IPS DF 4.7 (cell line): ENCODE results near the gene GBA2.

Source experiments
- DNase-seq: peaks from one replicate; pipeline ENCODE4 v3.0.0-alpha.2; 2013; ENCODE audit warnings: low spot score; ENCODE audit errors: extremely low read depth

Gene GBA2

DNA sequence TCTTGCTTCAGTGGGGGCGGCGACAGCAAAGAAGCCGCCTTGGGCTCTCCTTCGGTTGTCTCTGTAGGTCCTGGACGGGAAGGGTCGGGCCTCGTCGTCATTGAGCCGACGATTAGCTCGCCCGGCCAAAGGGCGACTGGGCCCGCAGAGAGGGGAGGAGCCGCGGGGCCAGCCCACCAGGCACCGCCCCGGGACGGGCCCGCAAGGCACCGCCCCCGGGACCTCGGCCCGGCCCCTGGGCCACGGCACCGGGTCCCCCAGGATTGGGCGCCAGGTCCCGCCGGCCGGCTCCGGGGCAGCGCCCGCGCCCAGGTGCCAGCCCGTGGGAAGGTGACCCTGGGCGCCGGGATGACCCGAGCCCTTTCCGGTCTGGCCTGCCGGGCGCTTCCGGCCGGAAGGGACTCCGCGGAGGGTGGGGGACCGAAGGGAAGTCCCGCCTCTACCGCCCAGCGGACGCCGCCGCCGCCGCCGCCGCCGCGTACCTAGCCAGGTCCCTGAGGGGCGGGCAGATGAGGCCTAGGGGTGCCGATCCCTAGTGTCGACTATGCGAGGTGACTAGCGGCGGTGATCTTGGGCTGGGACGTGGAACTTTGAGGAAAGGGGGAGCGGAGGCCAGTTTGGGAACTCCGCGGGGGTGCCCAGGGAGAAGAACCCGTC lies at the start of gene GBA2, which contains the start of gene RGP1:
Gene GBA2, minus strand, starts transcription at position 371 of the 657 bp plus-strand sequence. CDS start 524 bp downstream, outside the sequence.
Gene RGP1, plus strand, starts transcription at position 430 of the 657 bp plus-strand sequence. CDS start 469 bp downstream, outside the sequence.
- DNase-seq = no peak

DNA sequence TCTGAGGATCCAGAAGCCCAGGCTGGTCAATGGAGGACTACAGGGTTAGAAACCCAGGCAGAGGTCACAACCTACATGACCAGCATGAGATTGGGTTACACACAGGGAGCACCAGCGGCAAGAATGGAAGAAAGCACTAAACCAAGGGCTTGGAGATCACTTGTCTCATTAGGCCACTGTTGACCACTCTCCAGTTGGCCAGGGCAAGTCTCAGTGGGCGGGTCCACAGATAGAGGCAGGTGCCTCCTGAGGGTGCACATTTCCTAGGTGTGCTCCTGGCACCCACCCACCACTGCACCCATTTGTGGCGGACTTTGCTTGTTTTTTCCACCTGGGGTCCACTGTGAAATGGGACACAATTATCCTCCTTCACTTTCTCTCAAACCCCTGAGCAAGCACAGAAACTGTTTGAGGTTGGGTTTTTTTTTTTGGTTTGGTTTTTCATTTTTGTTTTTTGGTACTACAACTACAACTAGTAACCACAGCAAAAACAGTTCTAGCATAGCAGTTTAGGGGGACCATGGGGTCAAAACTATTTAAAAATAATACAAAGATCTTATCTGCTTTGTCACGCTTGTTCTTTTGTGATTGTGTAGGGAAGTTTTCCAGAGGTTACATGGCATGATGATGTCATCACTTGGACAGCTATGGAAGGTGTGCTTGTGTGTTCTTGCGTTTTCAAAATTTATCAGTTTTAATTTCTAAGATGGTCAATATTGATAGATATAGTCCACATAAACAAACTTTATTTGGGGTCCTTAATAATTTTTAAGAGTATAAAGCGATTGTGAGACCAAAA lies 48.5 kb upstream of the GBA2 start:
- no peak for DNase-seq

DNA sequence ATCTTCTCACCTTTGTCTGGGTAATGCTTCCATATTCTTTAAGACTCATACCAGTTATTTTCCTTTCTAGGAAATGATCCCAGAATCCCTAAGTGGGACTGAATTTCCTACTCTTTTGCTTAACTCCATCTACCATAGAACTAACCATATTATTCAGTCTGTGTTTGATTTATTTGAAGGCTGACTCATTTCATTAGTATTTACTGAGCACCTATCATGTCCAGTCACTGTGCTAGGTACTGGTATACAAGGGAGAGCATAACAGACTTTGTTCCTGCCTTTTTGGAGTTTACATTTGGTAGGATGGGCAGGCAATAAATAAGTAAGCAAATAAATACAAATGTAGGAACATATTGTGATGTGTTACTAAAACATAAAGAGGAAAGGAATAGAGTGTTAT lies 46.7 kb upstream of the GBA2 start:
- DNase-seq = no peak

DNA sequence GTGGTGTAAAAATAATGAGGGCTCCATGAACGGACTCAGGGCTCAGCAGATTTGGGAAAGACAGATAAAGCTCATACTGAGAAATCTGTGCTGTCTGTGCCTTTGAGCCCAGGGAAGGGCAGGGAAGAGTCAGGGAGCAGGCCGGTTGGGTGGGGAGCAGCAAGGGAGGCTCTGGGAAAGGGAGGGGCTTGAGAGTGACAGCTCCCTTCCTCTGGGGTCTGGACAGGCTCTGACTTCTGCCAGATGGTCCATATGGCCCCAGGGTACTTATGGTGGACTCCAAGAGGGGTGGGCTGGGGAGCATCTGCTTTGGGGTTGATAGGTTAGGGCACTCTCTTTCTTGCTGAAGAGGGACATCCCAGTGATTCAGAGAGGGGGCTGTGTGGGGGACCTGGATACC lies 44.4 kb upstream of the GBA2 start:
- no peak for DNase-seq

DNA sequence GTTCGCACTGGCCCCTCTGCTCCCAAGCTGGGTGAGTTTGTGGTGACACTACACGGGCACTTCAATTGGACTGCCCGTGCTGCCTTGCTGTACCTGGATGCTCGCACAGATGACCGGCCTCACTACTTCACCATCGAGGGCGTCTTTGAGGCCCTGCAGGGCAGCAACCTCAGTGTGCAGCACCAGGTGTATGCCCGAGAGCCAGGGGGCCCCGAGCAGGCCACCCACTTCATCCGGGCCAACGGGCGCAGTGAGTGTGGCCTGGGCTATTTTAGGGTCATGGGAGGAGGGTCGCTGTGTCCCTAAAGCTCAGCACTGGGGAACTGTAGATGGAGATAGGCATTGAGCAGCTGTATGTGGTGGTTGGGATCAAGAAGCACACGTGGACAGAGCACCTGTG lies 43.8 kb upstream of the GBA2 start:
- no peak for DNase-seq

DNA sequence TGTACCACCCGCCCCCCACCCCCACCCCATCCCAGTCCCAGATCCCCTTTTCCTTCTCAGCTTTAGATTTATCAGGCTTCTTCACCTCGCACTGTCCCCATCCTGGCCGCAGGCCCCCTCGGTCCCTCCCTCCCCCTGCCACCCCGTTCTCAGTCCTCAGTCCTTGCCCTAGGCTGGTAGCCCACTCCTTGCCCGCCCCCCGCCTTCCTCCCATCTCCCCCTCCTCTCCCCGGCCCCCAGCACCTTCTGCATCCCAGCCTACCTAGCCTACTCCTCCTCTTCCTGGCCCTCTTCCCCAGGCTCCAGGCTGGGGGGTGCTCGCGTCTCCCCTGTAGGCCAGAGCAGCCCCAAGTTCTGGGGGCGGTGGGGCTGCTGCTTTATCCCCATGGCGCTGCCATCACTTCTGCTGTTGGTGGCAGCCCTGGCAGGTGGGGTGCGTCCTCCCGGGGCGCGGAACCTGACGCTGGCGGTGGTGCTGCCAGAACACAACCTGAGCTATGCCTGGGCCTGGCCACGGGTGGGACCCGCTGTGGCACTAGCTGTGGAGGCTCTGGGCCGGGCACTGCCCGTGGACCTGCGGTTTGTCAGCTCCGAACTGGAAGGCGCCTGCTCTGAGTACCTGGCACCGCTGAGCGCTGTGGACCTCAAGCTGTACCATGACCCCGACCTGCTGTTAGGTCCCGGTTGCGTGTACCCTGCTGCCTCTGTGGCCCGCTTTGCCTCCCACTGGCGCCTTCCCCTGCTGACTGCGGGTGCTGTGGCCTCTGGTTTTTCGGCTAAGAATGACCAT lies 43.2 kb upstream of the GBA2 start:
- no peak for DNase-seq

DNA sequence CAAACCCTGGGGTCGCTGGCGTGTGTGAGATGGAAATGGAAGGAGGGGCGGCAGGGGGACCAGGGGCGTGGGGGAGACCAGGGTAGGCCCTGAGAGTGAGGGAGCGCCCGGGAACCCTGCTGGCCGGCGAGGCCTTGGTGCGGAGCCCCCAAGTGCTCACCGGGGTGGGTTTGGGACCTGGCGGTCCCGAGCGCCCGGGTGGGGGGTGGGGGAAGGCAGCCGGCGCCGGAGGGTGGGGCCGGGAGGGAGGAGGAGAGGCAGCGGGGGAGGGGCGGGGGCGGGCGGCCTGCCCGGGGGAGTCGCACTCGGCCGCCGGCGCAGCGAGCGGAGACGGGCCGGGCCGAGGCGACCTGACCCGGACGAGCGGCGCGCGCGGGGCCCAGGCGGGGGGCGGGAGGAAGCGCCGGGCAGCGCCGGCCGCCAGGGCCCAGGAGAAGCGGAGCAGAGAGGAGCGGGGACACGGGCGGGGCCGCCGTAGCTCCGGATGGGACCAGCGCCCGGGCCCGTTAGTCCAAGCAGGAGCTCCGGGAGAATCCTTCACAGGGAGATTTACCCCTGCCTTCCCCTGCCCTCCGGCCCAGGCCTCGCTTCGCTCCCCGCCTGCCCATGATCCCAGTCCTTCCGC lies 42.4 kb upstream of the GBA2 start, which contains the start of gene NPR2:
Gene NPR2, plus strand, starts transcription at position 295 of the 625 bp plus-strand sequence. CDS start 818 bp downstream, outside the sequence.
- DNase-seq = no peak

DNA sequence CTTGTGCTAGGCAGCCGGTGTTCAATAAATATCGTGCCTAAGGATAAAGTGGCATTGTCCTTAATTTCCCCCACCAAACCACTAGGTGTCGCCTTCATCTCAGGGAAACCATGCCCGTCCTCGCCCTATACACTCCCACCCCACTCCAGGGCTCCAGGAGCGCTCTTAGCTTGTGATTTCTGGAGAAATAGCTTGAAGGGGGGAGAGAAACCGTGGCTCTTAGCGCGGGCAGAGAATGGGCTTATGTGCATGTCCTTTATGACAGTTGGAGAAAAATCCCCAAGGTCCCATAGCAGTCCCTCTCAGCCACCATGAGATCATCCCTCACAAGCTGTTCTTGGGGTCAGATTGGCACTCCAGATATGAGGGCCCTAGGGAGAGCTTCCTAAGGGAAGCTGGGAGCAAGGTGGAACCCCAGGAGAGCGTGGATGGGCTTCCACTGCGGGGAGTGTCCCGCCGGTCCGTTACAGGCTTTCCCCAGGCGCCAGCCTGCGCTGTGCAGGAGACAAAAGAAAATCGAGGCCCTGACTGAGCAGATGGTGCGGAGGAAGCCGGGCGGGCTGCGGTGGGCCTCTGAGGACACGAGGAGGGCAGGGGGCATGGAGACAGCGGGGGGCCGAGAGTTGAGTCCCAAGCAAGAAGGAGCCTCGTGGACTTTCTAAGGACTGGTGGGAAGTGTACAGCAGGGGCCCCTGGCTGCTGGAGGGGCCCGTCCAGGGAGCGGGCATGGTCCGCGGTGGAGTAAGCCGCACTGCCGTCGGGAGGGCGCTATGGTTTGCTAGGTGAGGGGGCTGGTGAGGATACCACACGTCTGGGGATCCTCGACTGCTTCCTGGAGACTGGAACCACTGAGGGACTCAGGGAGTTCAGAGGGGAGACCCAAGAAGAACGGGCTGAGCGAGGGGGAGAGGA lies 41.6 kb upstream of the GBA2 start:
- no peak for DNase-seq

DNA sequence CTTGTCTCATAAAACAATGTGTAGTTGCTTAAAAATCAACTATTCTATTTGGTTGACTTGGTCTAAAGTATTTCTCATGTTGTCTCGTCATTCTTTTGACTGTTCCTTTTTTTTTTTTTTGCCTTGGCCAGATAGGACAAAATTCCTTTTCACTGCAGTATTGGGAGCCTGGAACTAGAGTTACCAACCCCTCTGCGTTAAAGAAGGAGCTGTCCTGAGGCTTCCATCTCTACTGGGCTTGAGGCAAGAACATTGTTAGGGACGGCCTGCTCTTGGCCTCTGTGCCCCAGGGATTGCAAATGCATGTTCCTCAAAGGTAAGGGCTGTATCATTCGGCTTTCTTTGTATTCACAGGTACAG lies 41.0 kb upstream of the GBA2 start:
- no peak for DNase-seq

DNA sequence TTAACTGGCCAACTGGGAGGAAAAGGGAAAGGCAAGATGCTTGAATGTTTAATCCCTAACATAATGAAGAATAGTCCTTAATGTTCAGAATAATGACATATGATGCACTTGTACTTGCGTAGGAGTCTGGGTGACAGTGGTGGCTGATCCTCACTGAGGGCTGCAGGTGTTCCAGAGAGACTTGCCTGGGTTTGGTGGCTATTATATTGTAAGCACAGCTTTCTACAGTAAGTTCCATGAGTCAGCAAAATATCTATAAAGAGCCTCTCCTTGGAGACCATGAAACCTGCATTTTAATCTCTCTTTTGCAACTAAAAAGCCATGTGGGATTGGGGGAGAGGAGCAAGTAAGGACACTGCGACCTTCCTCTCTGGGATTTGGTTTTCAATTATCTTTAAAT lies 40.5 kb upstream of the GBA2 start:
- no peak for DNase-seq

DNA sequence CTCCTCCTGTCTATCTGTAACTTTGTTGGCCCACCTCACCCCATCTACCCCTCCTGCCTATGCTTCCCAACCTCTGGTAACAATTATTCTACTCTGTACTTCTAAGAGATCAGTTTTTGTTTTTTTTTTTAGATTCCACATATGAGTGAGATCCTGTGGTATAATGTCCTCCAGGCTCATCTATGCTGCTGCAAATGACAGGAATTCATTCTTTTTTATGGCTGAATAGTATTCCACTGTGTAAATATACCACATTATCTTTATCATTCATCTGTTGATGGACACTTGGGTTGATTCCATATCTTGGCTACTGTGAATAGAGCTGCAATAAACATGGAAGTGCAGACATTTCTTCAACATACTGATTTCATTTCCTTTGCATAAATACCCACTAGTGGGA lies 34.4 kb upstream of the GBA2 start:
- no peak for DNase-seq

DNA sequence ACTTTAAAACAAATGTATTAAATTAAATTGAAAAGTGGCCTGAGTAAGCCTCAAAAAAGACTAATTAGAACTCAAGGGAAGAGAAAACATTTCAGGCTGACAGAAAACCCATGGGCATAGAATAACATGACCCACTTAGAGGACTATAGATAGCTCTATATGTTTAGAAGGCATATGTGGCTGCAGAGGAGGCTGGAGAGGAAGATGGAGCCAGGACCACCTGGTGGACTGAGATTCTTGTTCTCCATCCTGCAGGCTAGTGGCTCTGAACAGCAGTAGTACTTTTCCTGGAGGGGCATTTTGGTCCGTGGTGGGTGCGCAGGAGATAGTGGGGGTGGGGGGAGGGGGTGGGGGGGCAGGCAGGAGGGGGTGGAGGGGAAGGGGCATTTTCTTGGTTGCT lies 32.0 kb upstream of the GBA2 start:
- no peak for DNase-seq

DNA sequence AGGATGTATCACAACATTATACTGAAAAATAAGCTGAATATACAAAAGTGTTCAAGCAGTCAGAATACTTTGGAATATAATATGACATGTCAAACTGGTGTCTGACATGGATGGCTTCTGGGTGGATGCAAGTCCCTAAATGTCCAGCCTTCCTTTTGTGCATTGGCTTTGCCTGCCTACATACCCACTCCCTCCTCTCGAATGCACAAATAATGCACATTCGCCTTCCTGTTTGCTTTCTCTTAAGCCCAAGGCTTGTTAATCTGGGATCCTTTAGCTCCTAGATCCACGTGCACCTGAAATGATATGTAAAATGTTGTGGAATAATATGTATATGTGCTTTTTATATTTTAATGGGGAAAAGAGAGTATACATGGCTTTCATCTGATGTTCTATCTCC lies 29.5 kb upstream of the GBA2 start:
- DNase-seq = no peak

DNA sequence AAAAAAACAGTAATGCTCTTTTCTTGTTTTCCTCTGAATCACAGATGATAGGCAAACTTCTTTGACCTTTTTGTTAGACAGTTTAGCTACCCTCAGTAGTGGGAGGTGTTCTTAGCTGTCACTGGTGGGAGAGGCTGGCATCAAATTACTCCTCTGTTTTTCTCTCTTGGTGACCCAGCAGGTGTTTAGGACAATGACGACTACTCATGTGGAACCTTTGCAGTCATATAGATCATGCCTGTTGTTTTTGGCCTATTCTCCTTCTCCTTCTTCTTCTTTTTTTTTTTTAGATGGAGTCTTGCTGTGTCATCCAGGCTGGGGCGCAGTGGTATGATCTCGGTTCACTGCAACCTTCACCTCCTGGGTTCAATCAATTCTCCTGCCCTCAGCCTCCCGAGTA lies 27.0 kb upstream of the GBA2 start:
- no peak for DNase-seq

DNA sequence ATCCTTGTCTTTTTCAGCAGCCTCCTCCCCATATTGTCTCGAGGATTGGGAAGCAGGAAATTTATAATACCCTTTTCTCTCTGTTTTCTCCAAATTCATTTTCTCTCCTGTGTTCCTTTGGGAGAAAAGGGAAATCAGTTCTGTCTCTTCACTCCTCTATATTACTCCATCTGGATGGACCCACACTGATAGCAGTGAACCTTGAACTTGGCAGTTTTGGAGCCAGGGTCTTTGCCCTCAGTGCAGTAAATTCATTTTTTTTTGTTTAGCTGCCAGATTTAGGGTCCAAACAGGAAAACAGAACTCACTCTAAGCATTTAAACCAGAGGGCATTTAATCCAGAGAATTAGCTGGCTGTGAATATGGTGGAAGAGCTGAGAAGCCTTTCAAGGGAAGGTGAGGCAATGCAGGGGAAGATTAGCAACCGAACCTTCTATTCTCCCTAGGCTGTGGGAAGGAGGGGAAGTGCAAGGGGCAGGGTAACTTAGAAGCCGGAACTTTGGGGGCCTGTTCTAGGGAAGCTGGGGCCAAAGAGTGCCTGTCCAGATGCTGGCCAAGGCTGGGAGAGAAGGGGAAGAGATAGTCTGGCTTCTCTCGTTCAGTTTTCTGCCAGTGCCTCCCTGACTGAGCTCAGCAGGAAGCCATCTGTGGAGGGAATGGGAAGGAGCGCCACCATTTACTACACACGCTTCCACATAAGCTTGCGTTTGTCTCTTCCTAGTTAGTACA lies 26.0 kb upstream of the GBA2 start:
- DNase-seq = no peak

DNA sequence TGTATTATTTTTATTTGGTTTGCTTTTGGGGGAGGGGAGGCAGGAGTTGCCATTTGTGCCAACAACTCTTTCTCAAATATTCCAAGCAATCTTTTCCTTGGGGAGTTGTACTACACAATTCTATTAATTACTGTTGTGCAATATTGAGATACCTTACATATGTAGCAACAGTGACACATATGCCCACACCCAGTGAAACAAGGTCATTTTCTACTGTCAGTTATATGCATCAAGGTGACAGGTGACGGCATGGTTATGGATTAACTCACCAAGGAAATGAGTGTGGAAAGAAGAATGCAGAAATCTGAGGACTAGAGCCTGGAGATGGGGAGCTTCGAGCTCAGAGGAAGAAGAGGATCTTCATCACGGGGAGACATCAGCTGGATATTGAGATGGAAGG lies 22.9 kb upstream of the GBA2 start:
- no peak for DNase-seq

DNA sequence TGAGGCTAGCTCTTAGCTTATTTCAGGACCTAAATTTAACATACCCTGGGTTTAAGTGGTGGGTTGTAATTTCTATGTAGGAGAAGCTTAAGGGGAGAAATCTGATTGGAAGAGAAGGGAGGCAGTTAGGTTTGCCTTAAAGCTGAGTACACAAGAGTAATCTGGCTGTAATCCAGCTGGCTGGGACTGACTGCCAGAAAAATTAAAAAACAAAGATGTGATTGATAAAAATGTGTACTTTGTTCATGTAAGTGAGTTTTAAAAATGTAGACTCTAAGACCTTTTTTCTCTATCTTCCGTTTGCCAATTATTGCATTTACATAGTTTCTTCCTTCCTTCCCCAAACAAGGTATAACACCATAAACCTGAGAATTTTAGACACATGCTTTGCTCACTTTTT lies 22.5 kb upstream of the GBA2 start:
- no peak for DNase-seq

DNA sequence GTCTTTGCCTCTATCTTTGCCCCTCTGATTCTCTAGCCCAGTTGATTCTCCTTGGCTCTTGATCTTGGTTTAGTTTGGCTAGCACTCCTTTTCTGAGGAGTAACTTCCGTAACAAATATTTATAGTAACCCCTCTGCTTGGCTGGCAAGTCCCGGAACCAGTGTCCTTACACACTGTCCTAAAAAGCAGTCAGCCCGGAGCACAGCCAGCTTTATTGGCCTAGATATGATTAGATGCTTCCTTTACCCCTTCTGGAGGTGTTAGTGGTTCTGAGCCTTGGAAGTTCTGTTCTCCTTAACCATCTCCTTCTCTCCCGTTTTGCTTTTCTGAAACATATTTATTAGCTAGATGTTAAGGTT lies 22.0 kb upstream of the GBA2 start:
- DNase-seq = no peak

DNA sequence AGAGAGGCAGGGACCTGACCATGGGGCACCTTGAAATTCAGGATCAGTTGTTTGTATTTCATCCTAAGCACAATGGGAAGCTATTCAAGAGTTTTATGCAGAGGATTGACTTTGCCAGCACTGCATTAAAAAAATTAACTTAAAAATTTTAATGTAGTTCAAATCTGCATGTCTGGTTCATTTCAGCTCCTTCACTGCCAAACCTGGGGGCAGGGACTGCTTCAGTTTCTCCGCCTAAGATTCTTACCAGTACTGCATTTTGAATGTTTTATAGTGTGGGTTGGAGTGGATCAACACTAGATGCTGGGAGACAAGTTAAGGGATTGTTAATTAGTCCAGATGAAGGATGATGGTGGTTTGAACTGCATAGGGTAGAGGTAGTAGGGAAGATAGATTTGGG lies 20.7 kb upstream of the GBA2 start:
- DNase-seq = no peak

DNA sequence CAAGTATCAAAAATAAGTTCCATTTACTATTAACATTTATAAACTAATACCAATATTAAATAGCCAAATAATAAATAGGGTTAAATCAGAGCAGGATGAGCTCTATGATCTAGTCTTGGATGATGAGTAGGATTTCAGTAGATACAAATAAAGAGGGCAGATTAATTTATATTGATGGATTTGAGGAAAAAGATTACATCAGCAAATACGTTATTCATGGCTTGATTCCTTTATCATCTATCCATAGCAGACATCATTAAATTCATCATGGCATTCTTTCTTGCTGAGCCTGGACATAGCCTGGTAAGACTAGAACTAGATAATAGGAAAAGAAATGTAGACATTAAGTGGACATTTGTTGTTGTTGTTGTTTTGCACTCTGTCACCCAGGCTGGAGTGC lies 18.4 kb upstream of the GBA2 start:
- DNase-seq = no peak
